H9 (cell line): ENCODE results near the gene PDE1A. TPM values are rescaled to one million over a fixed set of nuclear protein-coding genes. Genes with fewer than 3 reads are reported as not detected.

Experiments used
- DNase-seq: peaks from one replicate; pipeline ENCODE4 v3.0.0-alpha.2; 2017
- H2AFZ ChIP-seq: one replicate; pipeline ENCODE4 v1.6.1; 2013; ENCODE audit warnings: mild to moderate bottlenecking, low read length, control low read depth, moderate library complexity
- H2AK5ac ChIP-seq: 2 replicates; pipeline ENCODE4 v1.6.1; 2013; ENCODE audit warnings: low read length, control low read depth, mixed read lengths; ENCODE audit not compliant: insufficient read length
- H2BK120ac ChIP-seq: one replicate; pipeline ENCODE4 v1.6.1; 2013; ENCODE audit warnings: low read depth, mild to moderate bottlenecking, low read length, control low read depth, inconsistent platforms; ENCODE audit not compliant: poor library complexity, severe bottlenecking
- H2BK12ac ChIP-seq: 2 replicates; pipeline ENCODE4 v1.6.1; 2013; ENCODE audit warnings: low read length, control low read depth, mixed read lengths, low read depth; ENCODE audit not compliant: insufficient read length
- H2BK15ac ChIP-seq: 2 replicates; pipeline ENCODE4 v1.6.1; 2013; ENCODE audit warnings: low read depth, low read length, control low read depth
- H2BK20ac ChIP-seq: one replicate; pipeline ENCODE4 v1.6.1; 2013; ENCODE audit warnings: low read depth, mild to moderate bottlenecking, low read length, control low read depth, inconsistent platforms; ENCODE audit not compliant: poor library complexity, severe bottlenecking
- H2BK5ac ChIP-seq: 2 replicates; pipeline ENCODE4 v1.6.1; 2013; ENCODE audit warnings: low read length, control low read depth, mixed read lengths; ENCODE audit not compliant: insufficient read length
- H3K14ac ChIP-seq: 2 replicates; pipeline ENCODE4 v1.6.1; 2013; ENCODE audit warnings: low read length, control low read depth; ENCODE audit not compliant: insufficient read depth
- H3K18ac ChIP-seq: 2 replicates; pipeline ENCODE4 v1.6.1; 2013; ENCODE audit warnings: low read depth, mild to moderate bottlenecking, mixed read lengths, low read length, control low read depth; ENCODE audit not compliant: insufficient read length
- H3K23ac ChIP-seq: 2 replicates; pipeline ENCODE4 v1.6.1; 2013; ENCODE audit warnings: low read length, control low read depth, mixed read lengths, low read depth; ENCODE audit not compliant: insufficient read length
- H3K23me2 ChIP-seq: 2 replicates; pipeline ENCODE4 v1.6.1; 2013; ENCODE audit warnings: low read depth, mild to moderate bottlenecking, mixed read lengths, low read length, control low read depth; ENCODE audit not compliant: insufficient read length, poor library complexity, severe bottlenecking
- H3K27ac ChIP-seq: 2 replicates; pipeline ENCODE4 v1.5.1; 2013; ENCODE audit warnings: low read length, control low read depth, mixed read lengths, low read depth; ENCODE audit not compliant: insufficient read length
- H3K27me3 ChIP-seq: 2 replicates; pipeline ENCODE4 v1.6.1; 2013; ENCODE audit warnings: low read length, control low read depth, inconsistent platforms; ENCODE audit not compliant: insufficient read depth
- H3K4ac ChIP-seq: 2 replicates; pipeline ENCODE4 v1.6.1; 2013; ENCODE audit warnings: low read depth, mild to moderate bottlenecking, control low read depth, inconsistent platforms, low read length, moderate library complexity
- H3K4me1 ChIP-seq: 2 replicates; pipeline ENCODE4 v1.6.1; 2013; ENCODE audit warnings: low read length, control low read depth, inconsistent platforms; ENCODE audit not compliant: insufficient read depth
- H3K4me2 ChIP-seq: 2 replicates; pipeline ENCODE4 v1.6.1; 2013; ENCODE audit warnings: low read length, control low read depth, mixed read lengths; ENCODE audit not compliant: insufficient read length, insufficient read depth
- H3K56ac ChIP-seq: 2 replicates; pipeline ENCODE4 v1.6.1; 2013; ENCODE audit warnings: low read depth, mild to moderate bottlenecking, mixed read lengths, low read length, control low read depth; ENCODE audit not compliant: insufficient read length
- H3K79me1 ChIP-seq: 2 replicates; pipeline ENCODE4 v1.6.1; 2013; ENCODE audit warnings: low read depth, mild to moderate bottlenecking, moderate library complexity, low read length, control low read depth, inconsistent platforms; ENCODE audit not compliant: insufficient read depth, poor library complexity, severe bottlenecking
- H3K79me2 ChIP-seq: 2 replicates; pipeline ENCODE4 v1.6.1; 2013; ENCODE audit warnings: low read length, control low read depth, inconsistent platforms; ENCODE audit not compliant: insufficient read depth
- H3K9ac ChIP-seq: 2 replicates; pipeline ENCODE4 v1.6.1; 2013; ENCODE audit warnings: low read length, control low read depth, mixed read lengths; ENCODE audit not compliant: insufficient read length; ENCODE audit errors: extremely low read depth
- H3K9me3 ChIP-seq: one replicate; pipeline ENCODE4 v1.6.1; 2013; ENCODE audit warnings: low read depth, low read length, inconsistent platforms; ENCODE audit not compliant: control insufficient read depth
- H3T11ph ChIP-seq: one replicate; pipeline ENCODE4 v1.6.1; 2013; ENCODE audit warnings: mild to moderate bottlenecking, low read length, control low read depth, inconsistent platforms
- H4K20me1 ChIP-seq: one replicate; pipeline ENCODE4 v1.6.1; 2013; ENCODE audit not compliant: control insufficient read depth, insufficient read length, insufficient read depth
- H4K5ac ChIP-seq: 2 replicates; pipeline ENCODE4 v1.6.1; 2013; ENCODE audit warnings: low read depth, mild to moderate bottlenecking, mixed read lengths, low read length, control low read depth; ENCODE audit not compliant: insufficient read length
- H4K8ac ChIP-seq: replicated peaks from 2 replicates; pipeline ENCODE4 v1.6.1; 2013; ENCODE audit warnings: low read length, control low read depth, mixed read lengths, low read depth; ENCODE audit not compliant: insufficient read length
- H4K91ac ChIP-seq: 2 replicates; pipeline ENCODE4 v1.6.1; 2013; ENCODE audit warnings: low read depth, mild to moderate bottlenecking, moderate library complexity, mixed read lengths, low read length, control low read depth; ENCODE audit not compliant: insufficient read length
- H3K27ac Mint-ChIP-seq, 3 experiments: 2 replicates in 2 of 3; 3 replicates in 1 of 3; pipeline ENCODE4 v1.8.0; 2020 to 2021; ENCODE audit warnings: mixed read lengths in 3 of 3, mild to moderate bottlenecking in 1 of 3, moderate library complexity in 1 of 3
- H3K27me3 Mint-ChIP-seq: 2 replicates; pipeline ENCODE4 v1.8.0; 2021; ENCODE audit warnings: low read depth, mild to moderate bottlenecking, moderate library complexity, mixed read lengths
- H3K36me3 Mint-ChIP-seq, 3 experiments: 2 replicates in 2 of 3; 3 replicates in 1 of 3; pipeline ENCODE4 v1.8.0; 2020 to 2021; ENCODE audit warnings: low read depth in 3 of 3, mixed read lengths in 3 of 3; ENCODE audit not compliant: insufficient read depth in 1 of 3
- H3K4me1 Mint-ChIP-seq, 2 experiments: 2 replicates each; pipeline ENCODE4 v1.8.0; 2020; ENCODE audit warnings: mixed read lengths in 2 of 2
- H3K4me3 Mint-ChIP-seq, 2 experiments: 2 replicates in 1 of 2; 3 replicates in 1 of 2; pipeline ENCODE4 v1.8.0; 2020 to 2021; ENCODE audit warnings: mild to moderate bottlenecking in 2 of 2, mixed read lengths in 2 of 2, moderate library complexity in 1 of 2
- H3K9me3 Mint-ChIP-seq, 2 experiments: 2 replicates in 1 of 2; 3 replicates in 1 of 2; pipeline ENCODE4 v1.8.0; 2020; ENCODE audit warnings: mild to moderate bottlenecking in 2 of 2, mixed read lengths in 2 of 2, moderate library complexity in 1 of 2
- WGBS: extraction: QIAGEN DNeasy Blood & Tissue Kit; methylation state at CpG from one replicate; pipeline ENCODE4 v1.1.7; 2013; ENCODE audit warnings: missing lambda C conversion rate, low lambda C conversion rate, mixed read lengths; ENCODE audit not compliant: insufficient read length; ENCODE audit errors: extremely low coverage; 5-methylcytosine and 5-hydroxymethylcytosine counted together
- total RNA-seq: library from RNA; stranded (reverse); gene quantifications from 2 replicates; pipeline ENCODE4 v1.2.1, GENCODE V29; 2021
- TF ChIP-seq, protein P1 (sequence below): fragments of 200-600 bp; sonication (generic); conservative IDR thresholded peaks from 3 replicates; pipeline ENCODE4 v1.8.0; 2021; ENCODE audit warnings: antibody characterized with exemption, mild to moderate bottlenecking

PDE1A gene
- total RNA-seq, 1 experiment from 2014 or later: 0.11 TPM

DNA sequence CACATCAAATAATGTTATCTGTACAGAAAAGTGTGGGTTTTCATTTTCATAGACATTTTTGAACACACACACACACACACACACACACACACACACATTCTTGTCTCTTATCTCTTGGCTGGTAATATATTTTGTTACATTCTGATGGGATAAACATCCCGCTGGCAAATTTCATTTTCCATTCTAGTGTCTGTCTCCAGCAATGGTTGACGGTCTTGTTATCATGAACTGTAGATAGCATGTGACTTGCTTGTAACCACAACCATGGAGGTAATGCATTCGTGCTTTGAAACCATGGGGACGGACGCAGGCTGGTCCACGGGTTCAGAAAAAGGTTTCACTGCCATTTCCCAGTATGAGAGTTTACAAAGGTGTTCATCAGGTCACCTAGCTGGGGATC is 284.8 kb downstream of the PDE1A start:
- H3K27me3 ChIP-seq: no peaks in the 10 kb centered on the region
- no peak overlapping the region for H2AK5ac ChIP-seq
- no peak for DNase-seq
- H3K4me2 ChIP-seq: no peak overlapping the region
- TF ChIP-seq, protein P1, sequence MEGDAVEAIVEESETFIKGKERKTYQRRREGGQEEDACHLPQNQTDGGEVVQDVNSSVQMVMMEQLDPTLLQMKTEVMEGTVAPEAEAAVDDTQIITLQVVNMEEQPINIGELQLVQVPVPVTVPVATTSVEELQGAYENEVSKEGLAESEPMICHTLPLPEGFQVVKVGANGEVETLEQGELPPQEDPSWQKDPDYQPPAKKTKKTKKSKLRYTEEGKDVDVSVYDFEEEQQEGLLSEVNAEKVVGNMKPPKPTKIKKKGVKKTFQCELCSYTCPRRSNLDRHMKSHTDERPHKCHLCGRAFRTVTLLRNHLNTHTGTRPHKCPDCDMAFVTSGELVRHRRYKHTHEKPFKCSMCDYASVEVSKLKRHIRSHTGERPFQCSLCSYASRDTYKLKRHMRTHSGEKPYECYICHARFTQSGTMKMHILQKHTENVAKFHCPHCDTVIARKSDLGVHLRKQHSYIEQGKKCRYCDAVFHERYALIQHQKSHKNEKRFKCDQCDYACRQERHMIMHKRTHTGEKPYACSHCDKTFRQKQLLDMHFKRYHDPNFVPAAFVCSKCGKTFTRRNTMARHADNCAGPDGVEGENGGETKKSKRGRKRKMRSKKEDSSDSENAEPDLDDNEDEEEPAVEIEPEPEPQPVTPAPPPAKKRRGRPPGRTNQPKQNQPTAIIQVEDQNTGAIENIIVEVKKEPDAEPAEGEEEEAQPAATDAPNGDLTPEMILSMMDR: no peak
- H2BK120ac ChIP-seq: no peak overlapping the region
- no peak overlapping the region for H3K27ac ChIP-seq
- H3K23me2 ChIP-seq: no peaks in the 10 kb centered on the region
- H3K9me3 Mint-ChIP-seq: no peaks in the 10 kb centered on the region
- H4K20me1 ChIP-seq: no peaks in the 10 kb centered on the region
- no peak overlapping the region for H2BK12ac ChIP-seq
- H3K4ac ChIP-seq: no peak overlapping the region
- no peaks in the 10 kb centered on the region for H3K9me3 ChIP-seq
- no peaks in the 10 kb centered on the region for H3K27me3 Mint-ChIP-seq
- H4K8ac ChIP-seq: no peak overlapping the region
- H3K4me1 Mint-ChIP-seq: peaks cover 10 to 12% of the 10 kb centered on the region in 2 experiments
- H3K14ac ChIP-seq: no peak overlapping the region
- H4K5ac ChIP-seq: no peak overlapping the region
- no peak overlapping the region for H3K23ac ChIP-seq
- H2BK5ac ChIP-seq: no peak overlapping the region
- no peak overlapping the region for H3T11ph ChIP-seq
- no peak overlapping the region for H2BK15ac ChIP-seq
- no peak overlapping the region for H3K27ac Mint-ChIP-seq
- H2BK20ac ChIP-seq: no peak overlapping the region
- H3K18ac ChIP-seq: no peak overlapping the region
- no peaks in the 10 kb centered on the region for H3K79me2 ChIP-seq
- H3K79me1 ChIP-seq: no peaks in the 10 kb centered on the region
- no peak overlapping the region for H4K91ac ChIP-seq
- H3K56ac ChIP-seq: no peak overlapping the region
- H3K4me3 Mint-ChIP-seq: no peak overlapping the region
- H3K36me3 Mint-ChIP-seq: no peaks in the 10 kb centered on the region; a peak in 1 of 7 replicates
- H3K4me1 ChIP-seq: 0 out of 2 replicates have a peak, but pooled peaks cover 2% of the 10 kb centered on the region
- WGBS: no CpG with 5 or more reads among the region's 6 CpGs
- no peak overlapping the region for H2AFZ ChIP-seq
- no peak overlapping the region for H3K9ac ChIP-seq
